ENCODE measurements around the gene UNC5C.
A peak's percentile ranks its signal among the peaks of the same experiment; 100 is the strongest.
"Not testable (repeated sequence)": the region's sequence is repeated elsewhere in the genome, so short reads cannot be mapped to it uniquely, and the experiment has no call there.

The UNC5C gene

GRCh38 chr4:95209927-95210326 is 338.8 kb downstream of the UNC5C start:
- no peak for DNase-seq

GRCh38 chr4:95204873-95205272 is 343.9 kb downstream of the UNC5C start:
- DNase-seq: no peak

- no peak for DNase-seq
These were observed 344.4 kb downstream of the UNC5C start for GRCh38 chr4:95204267-95204844.

- DNase-seq: no peak
These were observed 349.8 kb downstream of the UNC5C start for GRCh38 chr4:95198961-95199360.

- no peak for DNase-seq
These were observed 351.4 kb downstream of the UNC5C start for GRCh38 chr4:95197353-95197752.

GRCh38 chr4:95193391-95194224 is 355.2 kb downstream of the UNC5C start:
- DNase-seq: no peak

- DNase-seq: no peak
These were observed 357.2 kb downstream of the UNC5C start for GRCh38 chr4:95191537-95191936.

- DNase-seq: peak; percentile 28
These were observed 357.9 kb downstream of the UNC5C start for GRCh38 chr4:95190751-95191436.

GRCh38 chr4:95188701-95189370 is 359.9 kb downstream of the UNC5C start:
- peak; percentile 23 for DNase-seq

- peak; percentile 19 for DNase-seq
These were observed 362.1 kb downstream of the UNC5C start for GRCh38 chr4:95186666-95187065.

- DNase-seq: no peak
These were observed 364.9 kb downstream of the UNC5C start for GRCh38 chr4:95183656-95184408.

- DNase-seq: no peak
These were observed 366.8 kb downstream of the UNC5C start for GRCh38 chr4:95181996-95182306.

GRCh38 chr4:95181243-95181995 is 367.4 kb downstream of the UNC5C start:
- DNase-seq: peak; percentile 45

GRCh38 chr4:95180531-95181242 is 368.1 kb downstream of the UNC5C start:
- peak; percentile 35 for DNase-seq

GRCh38 chr4:95178938-95179337 is 369.8 kb downstream of the UNC5C start:
- DNase-seq: no peak

- DNase-seq: not testable (repeated sequence)
These were observed 377.4 kb downstream of the UNC5C start for GRCh38 chr4:95171377-95171776.

- no peak for DNase-seq
These were observed 378.6 kb downstream of the UNC5C start for GRCh38 chr4:95170176-95170575.

- DNase-seq: peak; percentile 12
These were observed 381.0 kb downstream of the UNC5C start for GRCh38 chr4:95167805-95168204.

- no peak for DNase-seq
These were observed 382.7 kb downstream of the UNC5C start for GRCh38 chr4:95165926-95166524.

GRCh38 chr4:95162867-95163266 is 385.9 kb downstream of the UNC5C start:
- no peak for DNase-seq

Measured in right forelimb (tissue), 1 donor.